ENCODE measurements around the gene C1QTNF1.
A peak's percentile ranks its signal among the peaks of the same experiment; 100 is the strongest.
"Not testable (repeated sequence)": the region's sequence is repeated elsewhere in the genome, so short reads cannot be mapped to it uniquely, and the experiment has no call there.

C1QTNF1 gene

GRCh38 chr17:79062691-79063090, 38.7 kb downstream of the C1QTNF1 start:
- DNase-seq: no peak

GRCh38 chr17:79064026-79064425, 40.1 kb downstream of the C1QTNF1 start:
- DNase-seq: no peak

- DNase-seq: no peak
Measured at GRCh38 chr17:79065105-79065670, 41.2 kb downstream of the C1QTNF1 start.

DNA sequence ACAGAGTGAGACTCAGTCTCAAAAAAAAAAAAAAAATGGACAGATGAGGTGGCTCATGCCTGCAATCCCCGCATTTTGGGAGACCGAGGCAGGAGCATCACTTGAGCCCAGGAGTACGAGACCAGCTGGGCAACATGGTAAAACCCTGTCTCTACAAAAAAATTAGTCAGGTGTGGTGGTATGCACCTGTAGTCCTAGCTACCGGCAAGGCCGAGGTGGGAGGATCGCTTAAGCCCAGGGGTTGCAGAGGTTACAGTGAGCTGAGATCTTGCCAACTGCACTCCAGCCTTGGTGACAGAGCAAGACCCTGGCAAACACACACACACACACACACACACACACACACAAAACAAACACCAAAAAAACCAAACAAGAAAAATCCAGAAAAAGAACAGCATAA, 43.0 kb downstream of the C1QTNF1 start:
- DNase-seq: no peak

- DNase-seq: no peak
Measured at GRCh38 chr17:79070266-79070880, 46.4 kb downstream of the C1QTNF1 start.

DNA sequence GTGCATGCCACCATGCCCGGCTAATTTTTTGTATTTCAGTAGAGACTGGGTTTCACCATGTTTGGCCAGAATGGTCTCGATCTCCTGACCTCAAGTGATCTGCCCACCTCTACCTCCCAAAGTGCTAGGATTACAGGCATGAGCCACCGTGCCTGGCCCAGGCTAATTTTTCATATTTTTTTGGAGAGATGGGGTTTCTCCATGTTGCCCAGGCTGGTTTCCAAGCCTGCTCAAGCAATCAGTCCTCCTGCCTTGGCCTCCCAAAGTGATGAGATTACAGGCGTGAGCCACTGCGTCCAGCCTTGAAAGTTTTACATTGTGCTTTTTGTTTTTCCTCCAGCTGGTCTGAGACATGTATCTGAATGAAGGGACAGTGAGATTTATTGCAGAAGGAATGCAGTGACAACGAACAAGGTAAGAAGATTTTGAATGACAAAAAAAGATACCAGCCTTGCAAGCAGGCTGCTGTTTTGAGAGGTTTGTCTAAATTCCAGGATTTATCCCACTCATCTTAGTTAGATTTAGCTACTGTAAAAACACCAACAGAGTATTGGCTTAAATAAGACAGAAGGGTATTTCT, 47.3 kb downstream of the C1QTNF1 start:
- no peak for DNase-seq

DNA sequence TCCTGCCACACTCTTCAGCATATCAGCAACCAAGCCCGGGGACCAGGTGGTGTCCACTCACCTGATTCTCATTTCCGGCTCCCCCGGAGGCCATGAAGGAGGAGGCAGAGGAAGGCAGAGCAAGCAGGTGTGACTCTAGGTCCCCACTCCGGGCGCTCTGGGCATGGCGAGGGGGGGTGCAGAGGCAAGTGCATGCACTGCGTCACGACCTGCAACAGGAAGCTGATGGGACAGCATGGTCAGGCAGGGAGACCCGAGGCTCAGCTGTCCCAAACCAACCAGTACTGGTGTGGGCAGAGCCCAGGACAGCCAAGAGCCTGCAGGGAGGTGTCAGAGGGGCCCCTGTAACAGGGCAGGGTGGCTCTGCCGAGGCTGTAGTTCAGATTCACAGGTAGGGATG, 48.6 kb downstream of the C1QTNF1 start:
- DNase-seq: no peak

GRCh38 chr17:79073016-79073705, 49.2 kb downstream of the C1QTNF1 start:
- DNase-seq: no peak

- no peak for DNase-seq
Measured at GRCh38 chr17:79073706-79074088, 49.7 kb downstream of the C1QTNF1 start.

GRCh38 chr17:79074121-79074648, 50.2 kb downstream of the C1QTNF1 start:
- not testable (repeated sequence) for DNase-seq

- DNase-seq: peak; percentile 85
Measured at GRCh38 chr17:79074649-79075445, 50.9 kb downstream of the C1QTNF1 start, which contains the start of gene ENGASE. TSS of gene ENGASE (plus strand) at chr17:79074824. CDS start at chr17:79074945, 121 bp downstream.

GRCh38 chr17:79075446-79075750, 51.4 kb downstream of the C1QTNF1 start:
- DNase-seq: no peak

DNA sequence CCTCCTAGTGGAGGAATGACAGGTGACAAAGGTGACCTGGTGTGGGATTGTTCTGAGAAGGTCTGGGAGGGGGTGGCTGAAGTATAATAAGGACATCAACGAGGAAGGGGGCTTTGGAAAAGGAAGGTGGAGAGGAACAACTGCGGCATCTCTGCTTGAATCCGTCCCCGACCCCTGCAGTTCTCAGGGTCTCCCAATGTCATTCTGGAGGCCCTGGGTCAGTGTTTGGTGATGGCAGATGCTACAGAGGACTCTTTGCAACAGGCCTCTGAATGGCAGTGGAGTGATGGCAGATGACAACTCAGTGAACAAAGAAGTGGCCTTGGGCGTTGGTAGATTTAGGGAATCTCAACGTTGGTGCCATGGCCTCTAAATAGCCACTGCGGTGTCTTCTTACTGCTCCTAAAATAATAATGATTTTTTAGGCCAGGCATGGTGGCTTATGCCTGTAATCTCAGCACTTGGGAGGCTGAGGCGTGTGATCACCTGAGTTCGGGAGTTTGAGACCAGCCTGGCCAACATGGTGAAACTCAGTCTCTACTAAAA, 52.0 kb downstream of the C1QTNF1 start:
- no peak for DNase-seq

DNA sequence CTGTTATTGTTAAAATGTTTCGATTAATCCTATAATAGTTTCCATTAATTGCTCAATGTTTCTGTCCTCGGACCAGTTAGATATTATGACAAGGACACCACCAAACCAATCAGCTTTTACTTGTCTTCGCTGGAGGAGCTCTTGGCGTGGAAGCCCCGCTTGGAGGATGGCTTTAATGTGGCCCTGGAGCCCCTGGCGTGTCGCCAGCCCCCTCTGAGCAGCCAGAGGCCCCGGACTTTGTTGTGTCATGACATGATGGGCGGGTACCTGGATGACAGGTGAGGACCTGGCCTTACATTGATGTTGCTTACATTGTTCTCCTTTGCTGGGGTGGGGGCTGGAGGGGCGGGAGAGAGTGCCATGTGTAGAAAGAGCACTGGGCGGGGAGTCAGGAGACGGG, 53.6 kb downstream of the C1QTNF1 start:
- DNase-seq: no peak

GRCh38 chr17:79078476-79079190, 54.7 kb downstream of the C1QTNF1 start:
- DNase-seq: no peak

DNA sequence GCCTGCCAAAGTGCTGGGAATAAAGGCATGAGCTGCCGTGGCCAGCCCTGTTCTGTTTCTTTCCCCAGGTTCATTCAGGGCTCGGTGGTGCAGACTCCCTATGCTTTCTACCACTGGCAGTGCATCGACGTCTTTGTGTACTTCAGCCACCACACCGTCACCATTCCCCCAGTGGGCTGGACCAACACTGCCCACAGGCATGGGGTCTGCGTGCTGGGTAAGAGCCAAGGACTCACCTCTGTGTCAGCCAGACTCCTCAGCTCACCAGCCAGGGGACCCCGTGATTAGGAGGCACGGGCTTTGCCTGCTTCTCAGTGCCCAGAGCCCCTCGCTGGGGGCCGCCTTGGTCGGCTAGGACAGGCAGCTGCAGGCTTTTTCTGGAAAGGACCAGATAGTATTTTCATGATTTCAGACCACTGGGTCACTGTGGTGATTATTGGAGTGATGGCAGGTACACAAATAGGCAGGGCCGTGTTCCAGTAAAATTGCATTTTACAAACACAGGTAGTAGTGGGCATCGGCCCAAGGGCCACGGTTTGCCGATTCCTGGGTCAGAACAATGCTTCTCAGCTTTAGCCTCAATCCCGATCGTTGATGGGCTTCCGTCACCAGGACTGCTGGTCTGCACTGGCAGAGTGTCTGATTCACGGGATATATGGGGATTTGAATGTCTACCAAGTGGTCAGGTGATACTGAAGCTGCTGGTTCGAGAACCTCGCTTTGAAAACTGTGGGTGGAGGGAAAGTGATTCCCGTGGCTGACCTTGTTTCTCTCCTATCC, 55.6 kb downstream of the C1QTNF1 start:
- no peak for DNase-seq

- DNase-seq: no peak
Measured at GRCh38 chr17:79080349-79080748, 56.4 kb downstream of the C1QTNF1 start.

GRCh38 chr17:79080761-79081290, 56.9 kb downstream of the C1QTNF1 start:
- no peak for DNase-seq

DNA sequence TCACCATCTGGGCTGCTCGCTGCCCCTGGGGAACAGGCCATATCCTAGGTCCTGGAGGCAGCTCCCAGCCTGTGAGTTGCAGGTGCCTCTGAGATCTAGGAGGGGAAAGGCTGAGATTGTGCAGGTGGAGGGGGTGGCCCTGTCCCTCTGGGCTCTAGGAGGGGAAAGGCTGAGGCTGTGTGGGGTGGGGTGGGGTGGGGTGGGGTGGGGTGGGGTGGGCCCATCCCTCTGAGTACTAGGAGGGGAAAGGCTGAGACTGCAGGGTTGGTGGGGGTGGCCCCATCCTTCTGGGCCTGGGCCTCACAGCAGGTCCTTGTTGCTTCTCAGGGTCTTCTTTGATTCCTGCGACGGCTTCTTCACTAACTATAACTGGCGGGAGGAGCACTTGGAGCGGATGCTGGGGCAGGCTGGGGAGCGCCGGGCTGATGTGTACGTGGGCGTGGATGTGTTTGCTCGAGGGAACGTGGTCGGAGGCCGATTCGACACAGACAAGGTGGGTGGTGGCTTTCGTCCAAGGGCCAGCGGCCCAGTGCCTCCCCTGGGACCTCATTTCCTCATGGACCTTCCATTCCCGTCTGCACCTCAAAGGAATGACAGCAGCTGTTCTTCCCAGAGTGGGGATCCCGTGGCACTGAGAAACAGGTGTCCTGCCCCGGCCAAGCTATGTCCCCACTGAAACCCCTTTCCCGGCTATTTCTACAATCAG, 57.8 kb downstream of the C1QTNF1 start:
- no peak for DNase-seq
